DND-41 (cell line): ENCODE results near the gene SNF8.

ENCODE experiments used
- ATAC-seq: fragments of 200-7000 bp; cut with Tn5 transposase; 3 replicates; pipeline ENCODE4 v1.9.1; 2021; ENCODE audit warnings: low read depth; ENCODE audit not compliant: insufficient read depth
- DNase-seq: peaks from one replicate; pipeline ENCODE4 v3.0.0-alpha.2; 2020
- H2AFZ ChIP-seq: 2 replicates; pipeline ENCODE4 v1.6.0; 2012; ENCODE audit warnings: low read depth, low read length
- H3K27ac ChIP-seq: 2 replicates; pipeline ENCODE4 v1.5.1; 2012; ENCODE audit warnings: low read length, inconsistent platforms
- H3K27me3 ChIP-seq: fragments of 200-600 bp; sonication (generic); 2 replicates; pipeline ENCODE4 v1.6.0; 2012; ENCODE audit warnings: low read length, mild to moderate bottlenecking, inconsistent platforms; ENCODE audit not compliant: insufficient read depth, poor library complexity
- H3K36me3 ChIP-seq: 2 replicates; pipeline ENCODE4 v1.5.1; 2012; ENCODE audit warnings: low read length, inconsistent platforms; ENCODE audit not compliant: insufficient read depth
- H3K4me1 ChIP-seq: 2 replicates; pipeline ENCODE4 v1.5.1; 2012; ENCODE audit warnings: mild to moderate bottlenecking, low read length; ENCODE audit not compliant: insufficient read depth
- H3K4me2 ChIP-seq: 2 replicates; pipeline ENCODE4 v1.6.0; 2012; ENCODE audit warnings: mild to moderate bottlenecking, moderate library complexity, low read length, inconsistent platforms; ENCODE audit not compliant: insufficient read depth
- H3K4me3 ChIP-seq, 2 experiments: fragments of 200-600 bp in 1 of 2; shearing (Covaris generic) in 1 of 2; 2 replicates each; pipeline ENCODE4 v1.5.1; 2012 to 2016; ENCODE audit warnings: inconsistent platforms in 2 of 2, low read length in 2 of 2, mild to moderate bottlenecking in 2 of 2, low read depth in 1 of 2, moderate library complexity in 1 of 2
- H3K79me2 ChIP-seq: 2 replicates; pipeline ENCODE4 v1.6.0; 2012; ENCODE audit warnings: low read length, inconsistent platforms; ENCODE audit not compliant: insufficient read depth
- H3K9ac ChIP-seq: 2 replicates; pipeline ENCODE4 v1.6.0; 2012; ENCODE audit warnings: low read depth, mild to moderate bottlenecking, inconsistent platforms, low read length, moderate library complexity
- H3K9me3 ChIP-seq: 2 replicates; pipeline ENCODE4 v1.5.1; 2012; ENCODE audit warnings: low read length, moderate library complexity, mild to moderate bottlenecking, inconsistent platforms; ENCODE audit not compliant: insufficient read depth, severe bottlenecking
- H4K20me1 ChIP-seq: 2 replicates; pipeline ENCODE4 v1.6.0; 2012; ENCODE audit warnings: low read length; ENCODE audit not compliant: insufficient read depth
- CTCF ChIP-seq: IDR thresholded peaks from 2 replicates; pipeline ENCODE4 v1.5.1; 2012; ENCODE audit warnings: borderline replicate concordance, low read length, moderate library complexity, mild to moderate bottlenecking; ENCODE audit not compliant: poor library complexity, severe bottlenecking; ENCODE audit errors: extremely low read depth
- EZH2 ChIP-seq: IDR thresholded peaks from 3 replicates; pipeline ENCODE4 v1.6.1; 2012; ENCODE audit warnings: borderline replicate concordance, low read depth, mild to moderate bottlenecking, moderate library complexity, low read length, inconsistent platforms; ENCODE audit not compliant: severe bottlenecking

SNF8 gene

GRCh38 chr17:48985436-48986245 is 41.0 kb upstream of the SNF8 start:
- no peaks in the 10 kb centered on the region for H3K9me3 ChIP-seq
- no peaks in the 10 kb centered on the region for H3K79me2 ChIP-seq
- DNase-seq (no peak), ATAC-seq (no peak)
- H2AFZ ChIP-seq, result no peak overlapping the region
- no peak overlapping the region for H3K27ac ChIP-seq
- H3K9ac ChIP-seq, result no peak overlapping the region
- TF ChIP-seq EZH2, result no peak
- TF ChIP-seq CTCF, result no peak
- H3K27me3 ChIP-seq, result peaks cover 11% of the 10 kb centered on the region
- H3K4me3 ChIP-seq, result no peak overlapping the region
- H3K36me3 ChIP-seq, result no peaks in the 10 kb centered on the region
- H3K4me1 ChIP-seq, result no peaks in the 10 kb centered on the region
- no peak overlapping the region for H3K4me2 ChIP-seq
- no peaks in the 10 kb centered on the region for H4K20me1 ChIP-seq

GRCh38 chr17:48981927-48982539 is 37.4 kb upstream of the SNF8 start:
- H3K27ac ChIP-seq, result no peak overlapping the region
- no peak for DNase-seq
- no peak overlapping the region for H2AFZ ChIP-seq

GRCh38 chr17:48973806-48974205 is 29.2 kb upstream of the SNF8 start:
- H2AFZ ChIP-seq, result no peak overlapping the region
- no peak overlapping the region for H3K9ac ChIP-seq
- H3K27ac ChIP-seq, result no peak overlapping the region
- ATAC-seq, result no peak
- no peaks in the 10 kb centered on the region for H4K20me1 ChIP-seq
- H3K4me1 ChIP-seq, result no peaks in the 10 kb centered on the region
- TF ChIP-seq CTCF (no peak), EZH2 (no peak)
- no peaks in the 10 kb centered on the region for H3K79me2 ChIP-seq
- H3K36me3 ChIP-seq, result no peaks in the 10 kb centered on the region
- no peak for DNase-seq
- no peaks in the 10 kb centered on the region for H3K9me3 ChIP-seq
- no peak overlapping the region for H3K4me3 ChIP-seq
- H3K4me2 ChIP-seq, result no peak overlapping the region
- H3K27me3 ChIP-seq, result no peaks in the 10 kb centered on the region

More at GRCh38 chr17:48981927-48982539, 37.4 kb upstream of the SNF8 start:
- Histone ChIP-seq H3K4me1 (no peaks in the 10 kb centered on the region), H3K9me3 (no peaks in the 10 kb centered on the region), H3K79me2 (no peaks in the 10 kb centered on the region), H3K27me3 (peaks cover 3% of the 10 kb centered on the region), H3K4me3 (no peak overlapping the region), H4K20me1 (no peaks in the 10 kb centered on the region), H3K36me3 (no peaks in the 10 kb centered on the region), H3K9ac (no peak overlapping the region), H3K4me2 (no peak overlapping the region)
- no peak for TF ChIP-seq EZH2
- no peak for TF ChIP-seq CTCF
- no peak for ATAC-seq
